ENCODE results near the gene GNG13.

GRCh38 chr16:819336-820043 is 19.0 kb upstream of the GNG13 start:
- TF ChIP-seq CTCF (conservative IDR thresholded peaks at IDR 0.05; ENCODE audit: low read depth, low read length) (no peak), RAD21 (IDR thresholded peaks at IDR 0.05; ENCODE audit: low read length) (no peak), RFX5 (IDR thresholded peaks at IDR 0.05; ENCODE audit: low read depth, low read length) (no peak), POLR2A (IDR thresholded peaks at IDR 0.05; ENCODE audit: low read depth, low read length) (no peak), SMC3 (IDR thresholded peaks at IDR 0.05; ENCODE audit: low read depth, low read length) (no peak), BHLHE40 (IDR thresholded peaks at IDR 0.05; ENCODE audit: low read depth, low read length) (no peak), FOS (IDR thresholded peaks at IDR 0.05; ENCODE audit: low read depth, low read length) (no peak), ELK1 (IDR thresholded peaks at IDR 0.05; ENCODE audit: borderline replicate concordance, low read depth, low read length) (no peak), MAZ (IDR thresholded peaks at IDR 0.05; ENCODE audit: borderline replicate concordance, low read depth, low read length) (no peak), MAFK (IDR thresholded peaks at IDR 0.05; ENCODE audit: low read depth, low read length) (no peak), USF2 (IDR thresholded peaks at IDR 0.05; ENCODE audit: low read depth, low read length) (no peak), MXI1 (IDR thresholded peaks at IDR 0.05; ENCODE audit: borderline replicate concordance, low read depth, low read length) (no peak), CEBPB (IDR thresholded peaks at IDR 0.05; ENCODE audit: low read depth, low read length) (no peak), RCOR1 (IDR thresholded peaks at IDR 0.05; ENCODE audit: insufficient replicate concordance, low read length) (no peak)

All from IMR-90 (cell line).